GM12892 (cell line): ENCODE data around the gene TSC22D1.

ENCODE experiments used
- POLR2A ChIP-seq: IDR thresholded peaks from 2 replicates; pipeline ENCODE4 v1.6.1; 2011; ENCODE audit warnings: low read depth, low read length, control low read depth
- TAF1 ChIP-seq: IDR thresholded peaks from 2 replicates; pipeline ENCODE4 v1.6.1; 2011; ENCODE audit warnings: low read depth, mild to moderate bottlenecking, control low read depth, low read length, borderline replicate concordance

DNA sequence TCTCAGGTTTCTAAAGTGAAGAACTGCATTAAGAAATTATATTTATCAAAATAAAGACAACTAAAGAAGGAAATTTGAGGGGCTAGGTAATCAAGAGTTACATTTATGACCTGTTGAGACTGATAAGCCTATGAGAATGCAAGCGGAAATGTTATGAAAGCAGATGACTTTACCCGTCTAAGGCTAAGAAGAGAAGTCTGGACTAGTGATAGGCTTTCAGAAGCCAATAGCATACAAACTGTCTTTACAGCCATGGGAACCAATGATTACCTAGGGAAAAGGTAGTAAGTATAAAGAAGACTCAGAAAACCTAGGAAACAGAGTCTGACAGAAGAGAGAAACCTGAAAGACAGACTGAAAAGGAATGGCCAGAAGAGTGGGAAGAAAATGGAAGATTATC, 11.2 kb downstream of the TSC22D1 start:
- TF ChIP-seq POLR2A: no peak
- no peak for TF ChIP-seq TAF1
